Smooth muscle cell (in vitro differentiated cells): Measurements from ENCODE around the gene RNF144A. TPM values are rescaled to one million over a fixed set of nuclear protein-coding genes. Genes with fewer than 3 reads are reported as not detected.

Experiments
- DNase-seq: peaks from one replicate; lab custom pipeline; 2025; ENCODE audit not compliant: unreplicated experiment; lab: John Stamatoyannopoulos, UW
- H2AFZ ChIP-seq: fragments of 200-600 bp; sonication (generic); 2 replicates; pipeline ENCODE4 v1.6.0; 2016; ENCODE audit warnings: antibody characterized with exemption, low read depth, mild to moderate bottlenecking
- H3F3A ChIP-seq: fragments of 200-600 bp; sonication (generic); 2 replicates; pipeline ENCODE4 v1.6.0; 2017; ENCODE audit warnings: antibody characterized with exemption, low read depth
- H3K27ac ChIP-seq: fragments of 200-600 bp; sonication (generic); 2 replicates; pipeline ENCODE4 v1.5.1; 2016; ENCODE audit warnings: low read depth, mild to moderate bottlenecking
- H3K27me3 ChIP-seq: fragments of 200-600 bp; sonication (generic); 2 replicates; pipeline ENCODE4 v1.6.1; 2016; ENCODE audit warnings: low read depth, mild to moderate bottlenecking
- H3K36me3 ChIP-seq: fragments of 200-600 bp; sonication (generic); 2 replicates; pipeline ENCODE4 v1.5.1; 2016; ENCODE audit warnings: low read depth
- H3K4me1 ChIP-seq: fragments of 200-600 bp; sonication (generic); 2 replicates; pipeline ENCODE4 v1.5.1; 2016; ENCODE audit warnings: low read depth
- H3K4me2 ChIP-seq: fragments of 200-600 bp; sonication (generic); 2 replicates; pipeline ENCODE4 v1.6.0; 2016; ENCODE audit warnings: mild to moderate bottlenecking
- H3K4me3 ChIP-seq: fragments of 200-600 bp; sonication (generic); 2 replicates; pipeline ENCODE4 v1.5.1; 2016; ENCODE audit warnings: mild to moderate bottlenecking
- H3K79me2 ChIP-seq: fragments of 200-600 bp; sonication (generic); 2 replicates; pipeline ENCODE4 v1.6.0; 2016; ENCODE audit warnings: low read depth, mild to moderate bottlenecking
- H3K9ac ChIP-seq: fragments of 200-600 bp; sonication (generic); 2 replicates; pipeline ENCODE4 v1.6.0; 2016; ENCODE audit warnings: low read depth
- H3K9me3 ChIP-seq: fragments of 200-600 bp; sonication (generic); replicated peaks from 2 replicates; pipeline ENCODE4 v1.5.1; 2016; ENCODE audit warnings: low read depth
- H4K20me1 ChIP-seq: fragments of 200-600 bp; sonication (generic); 2 replicates; pipeline ENCODE4 v1.6.0; 2016; ENCODE audit warnings: low read depth
- WGBS: methylation state at CpG from one replicate; pipeline ENCODE4 v1.1.7; 2016; ENCODE audit warnings: low lambda C conversion rate; 5-methylcytosine and 5-hydroxymethylcytosine counted together
- polyA plus RNA-seq: library from polyadenylated mRNA; unstranded; fragments of >200 nt; fragmentation: Nextera tagmentation; extraction: Ambion mirVana; gene quantifications from 2 replicates; pipeline ENCODE4 v1.2.1, GENCODE V29; 2016
- total RNA-seq: library from RNA; depleted of rRNA; stranded (reverse); fragments of >200 nt; gene quantifications from 2 replicates; pipeline ENCODE4 v1.2.3, GENCODE V29; 2014
- TF ChIP-seq, protein P1 (sequence below): fragments of 200-600 bp; sonication (generic); IDR thresholded peaks from 2 replicates; pipeline ENCODE4 v1.5.1; 2017; ENCODE audit warnings: borderline replicate concordance, mild to moderate bottlenecking, antibody characterized with exemption; ENCODE audit not compliant: insufficient read depth, poor library complexity, severe bottlenecking

Gene RNF144A
- total and polyA plus RNA-seq, 2 experiments from 2014 or later, result 10.0 to 23.3 TPM

- peaks cover 5% of the 10 kb centered on the region for H3F3A ChIP-seq
- no peak overlapping the region for H3K27ac ChIP-seq
- 91% methylated on average over 5 of the region's 5 CpGs for WGBS
These were observed 101.6 kb downstream of the RNF144A start for GRCh38 chr2:7018767-7019166.

GRCh38 chr2:7019191-7019590 is 102.0 kb downstream of the RNF144A start:
- H3K4me1 ChIP-seq, result peaks cover 4% of the 10 kb centered on the region
- no peak overlapping the region for H3K4me2 ChIP-seq
- no peaks in the 10 kb centered on the region for H4K20me1 ChIP-seq
- peaks cover under 1% of the 10 kb centered on the region for H3F3A ChIP-seq
- 95% methylated on average over 17 of the region's 17 CpGs for WGBS
- H3K9me3 ChIP-seq, result no peaks in the 10 kb centered on the region
- H3K4me3 ChIP-seq, result no peak overlapping the region
- TF ChIP-seq, protein P1, sequence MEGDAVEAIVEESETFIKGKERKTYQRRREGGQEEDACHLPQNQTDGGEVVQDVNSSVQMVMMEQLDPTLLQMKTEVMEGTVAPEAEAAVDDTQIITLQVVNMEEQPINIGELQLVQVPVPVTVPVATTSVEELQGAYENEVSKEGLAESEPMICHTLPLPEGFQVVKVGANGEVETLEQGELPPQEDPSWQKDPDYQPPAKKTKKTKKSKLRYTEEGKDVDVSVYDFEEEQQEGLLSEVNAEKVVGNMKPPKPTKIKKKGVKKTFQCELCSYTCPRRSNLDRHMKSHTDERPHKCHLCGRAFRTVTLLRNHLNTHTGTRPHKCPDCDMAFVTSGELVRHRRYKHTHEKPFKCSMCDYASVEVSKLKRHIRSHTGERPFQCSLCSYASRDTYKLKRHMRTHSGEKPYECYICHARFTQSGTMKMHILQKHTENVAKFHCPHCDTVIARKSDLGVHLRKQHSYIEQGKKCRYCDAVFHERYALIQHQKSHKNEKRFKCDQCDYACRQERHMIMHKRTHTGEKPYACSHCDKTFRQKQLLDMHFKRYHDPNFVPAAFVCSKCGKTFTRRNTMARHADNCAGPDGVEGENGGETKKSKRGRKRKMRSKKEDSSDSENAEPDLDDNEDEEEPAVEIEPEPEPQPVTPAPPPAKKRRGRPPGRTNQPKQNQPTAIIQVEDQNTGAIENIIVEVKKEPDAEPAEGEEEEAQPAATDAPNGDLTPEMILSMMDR, result no peak
- no peaks in the 10 kb centered on the region for H3K79me2 ChIP-seq
- H3K27me3 ChIP-seq, result no peaks in the 10 kb centered on the region
- no peak overlapping the region for H3K27ac ChIP-seq
- no peaks in the 10 kb centered on the region for H3K36me3 ChIP-seq
- H2AFZ ChIP-seq, result no peak overlapping the region
- no peak for DNase-seq
- H3K9ac ChIP-seq, result no peak overlapping the region

More at GRCh38 chr2:7018767-7019166, 101.6 kb downstream of the RNF144A start:
- Histone ChIP-seq H4K20me1 (no peaks in the 10 kb centered on the region), H3K79me2 (no peaks in the 10 kb centered on the region), H2AFZ (no peak overlapping the region), H3K9ac (no peak overlapping the region), H3K36me3 (no peaks in the 10 kb centered on the region), H3K27me3 (no peaks in the 10 kb centered on the region), H3K4me3 (no peak overlapping the region), H3K4me2 (no peak overlapping the region), H3K4me1 (peaks cover 7% of the 10 kb centered on the region), H3K9me3 (no peaks in the 10 kb centered on the region)
- no peak for DNase-seq
- TF ChIP-seq, protein P1, result no peak

DNA sequence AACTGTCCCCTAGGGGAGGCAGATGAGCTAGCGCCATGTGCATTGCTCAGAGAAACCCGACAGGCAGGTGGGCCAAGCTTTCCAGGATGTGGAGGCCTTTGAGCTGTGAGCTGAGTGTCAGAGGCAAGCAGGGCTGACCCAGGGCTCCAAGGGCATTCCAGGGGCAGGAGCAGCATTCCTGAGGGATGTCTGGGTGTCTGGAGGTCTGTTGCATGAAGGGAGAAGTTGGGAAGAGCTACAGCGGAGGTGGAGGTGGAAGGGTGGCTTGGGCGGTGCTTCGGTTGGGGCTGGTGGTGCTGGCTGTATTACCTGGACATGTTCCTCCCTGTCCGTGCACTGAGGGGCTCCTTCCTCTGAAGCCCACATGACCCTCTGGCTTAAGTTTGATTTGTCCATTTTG is 102.8 kb downstream of the RNF144A start:
- DNase-seq, result no peak
- Histone ChIP-seq H3F3A (no peaks in the 10 kb centered on the region), H3K36me3 (no peaks in the 10 kb centered on the region)

DNA sequence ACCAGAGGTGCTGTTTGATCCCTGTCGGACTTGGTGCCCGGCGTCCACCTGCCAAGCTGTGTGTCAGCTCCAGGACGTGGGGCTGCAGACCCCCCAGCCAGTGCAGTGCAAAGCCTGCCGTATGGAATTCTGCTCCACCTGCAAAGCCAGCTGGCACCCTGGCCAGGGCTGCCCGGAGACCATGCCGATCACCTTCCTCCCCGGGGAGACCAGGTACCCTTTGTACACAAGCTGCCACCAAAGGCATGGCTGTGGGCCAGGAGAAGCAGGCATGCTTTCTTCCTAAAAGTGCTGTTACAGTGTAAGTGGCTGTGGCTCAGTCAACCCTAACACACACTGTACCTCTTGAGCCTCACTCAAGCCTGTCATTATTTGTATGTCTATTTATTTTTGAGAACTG is 103.3 kb downstream of the RNF144A start:
- 96% methylated on average over 8 of the region's 8 CpGs for WGBS
- DNase-seq, result no peak
- no peaks in the 10 kb centered on the region for H3K27me3 ChIP-seq
- no peak overlapping the region for H3K9ac ChIP-seq
- H3K36me3 ChIP-seq, result no peaks in the 10 kb centered on the region
- no peak overlapping the region for H3K27ac ChIP-seq
- H3K79me2 ChIP-seq, result no peaks in the 10 kb centered on the region
- H2AFZ ChIP-seq, result no peak overlapping the region
- no peaks in the 10 kb centered on the region for H4K20me1 ChIP-seq
- no peak overlapping the region for H3K4me2 ChIP-seq
- H3K4me3 ChIP-seq, result no peak overlapping the region
- H3K9me3 ChIP-seq, result no peaks in the 10 kb centered on the region
- H3K4me1 ChIP-seq, result no peaks in the 10 kb centered on the region
- H3F3A ChIP-seq, result no peaks in the 10 kb centered on the region
- TF ChIP-seq, protein P1, result no peak

More for the DNA sequence above, 102.8 kb downstream of the RNF144A start:
- no peak overlapping the region for H3K27ac ChIP-seq
- no peaks in the 10 kb centered on the region for H3K4me1 ChIP-seq
- no peak overlapping the region for H3K4me3 ChIP-seq
- H4K20me1 ChIP-seq, result no peaks in the 10 kb centered on the region
- no peak overlapping the region for H3K4me2 ChIP-seq
- H3K9me3 ChIP-seq, result no peaks in the 10 kb centered on the region
- WGBS, result 93% methylated on average over 6 of the region's 6 CpGs
- H3K27me3 ChIP-seq, result no peaks in the 10 kb centered on the region
- H3K9ac ChIP-seq, result no peak overlapping the region
- H3K79me2 ChIP-seq, result no peaks in the 10 kb centered on the region
- TF ChIP-seq, protein P1, result no peak
- H2AFZ ChIP-seq, result no peak overlapping the region
